Measurements from ENCODE around the gene ATE1.

Gene ATE1

GRCh38 chr10:121695731-121696464 lies 231.9 kb downstream of the ATE1 start:
- DNase-seq (ENCODE audit: low read depth, low spot score), result no peak

DNA sequence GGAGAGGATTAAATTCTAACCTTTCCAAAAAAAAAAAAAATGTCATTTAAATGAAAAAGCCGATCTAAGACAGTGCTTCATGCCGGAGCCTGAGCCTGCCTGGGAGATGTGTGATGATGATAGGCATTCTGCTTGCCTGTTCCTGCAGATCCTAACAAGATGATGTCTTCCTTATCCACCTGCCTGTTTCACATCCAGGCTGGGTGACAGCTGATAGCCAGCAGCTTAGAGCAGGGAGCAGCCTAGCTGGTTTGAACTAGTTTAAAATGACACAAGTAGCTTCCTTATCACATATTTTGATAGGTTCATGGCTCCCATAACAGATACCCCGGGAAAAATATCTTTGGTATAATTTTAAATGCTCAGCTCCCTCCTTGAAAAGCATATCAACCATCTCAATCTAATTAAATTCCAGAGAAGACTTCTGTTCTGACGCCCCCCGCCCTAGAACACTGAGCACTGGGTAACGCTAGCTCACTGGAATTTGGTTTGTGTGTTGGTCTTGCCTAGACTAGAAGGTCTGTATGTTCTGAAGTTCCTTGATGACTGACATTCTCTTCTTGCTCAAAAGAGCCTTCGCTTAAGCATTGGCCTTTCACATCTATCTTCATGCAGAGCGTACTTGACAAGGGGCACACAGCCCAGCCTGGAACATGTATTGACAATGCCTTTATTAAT lies 232.7 kb downstream of the ATE1 start:
- DNase-seq (ENCODE audit: low read depth, low spot score), result no peak

- no peak for DNase-seq (ENCODE audit: low read depth, low spot score)
Observed at GRCh38 chr10:121694327-121694965, 233.4 kb downstream of the ATE1 start.

DNA sequence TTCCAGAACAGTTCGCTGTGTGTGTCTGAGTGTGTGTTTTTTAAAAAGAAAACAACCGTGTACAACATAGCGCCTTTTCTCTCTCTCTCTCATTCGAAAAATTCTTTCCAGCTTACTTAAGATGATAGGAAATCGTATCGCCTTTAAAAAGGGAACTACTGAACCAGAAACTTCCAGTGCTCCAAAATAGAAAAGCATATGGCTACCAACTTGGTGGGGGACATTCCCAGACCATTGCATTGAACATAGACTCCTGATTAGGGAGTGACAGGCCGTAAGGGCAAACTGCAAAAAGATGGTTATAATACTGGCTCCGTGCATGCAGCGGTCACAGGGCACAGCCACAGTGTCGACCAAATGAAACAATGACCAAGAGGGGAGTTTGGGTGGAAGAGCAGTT lies 235.2 kb downstream of the ATE1 start:
- DNase-seq (ENCODE audit: low read depth, low spot score), result no peak

DNA sequence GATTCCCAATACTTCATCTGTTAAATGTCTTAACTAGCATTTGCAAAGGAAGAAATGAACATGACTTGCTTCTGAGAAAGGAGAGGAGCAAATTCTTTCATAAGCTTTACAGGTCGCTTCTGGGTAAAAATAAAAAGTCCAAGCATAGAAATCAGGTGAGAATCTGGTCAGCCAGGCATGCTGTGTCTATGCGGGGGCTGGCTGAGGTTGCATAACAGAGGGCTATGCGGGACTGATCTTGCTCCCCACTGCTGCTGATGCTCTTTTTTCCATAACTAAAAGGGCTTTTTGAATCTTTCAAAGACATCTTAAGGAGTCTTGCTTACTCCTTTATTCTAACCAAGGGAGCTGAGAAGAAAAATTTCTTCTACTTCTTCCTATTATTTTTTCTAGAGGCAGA lies 236.9 kb downstream of the ATE1 start:
- no peak for DNase-seq (ENCODE audit: low read depth, low spot score)

All from smooth muscle cell of the brain vasculature (primary cell).